ENCODE data around the gene GPI. TPM values are rescaled to one million over a fixed set of nuclear protein-coding genes. Genes with fewer than 3 reads are reported as not detected.

GPI gene
- polyA plus RNA-seq, 1 of the 3 experiments (the other 2 are of a cell fraction) = 144 TPM

DNA sequence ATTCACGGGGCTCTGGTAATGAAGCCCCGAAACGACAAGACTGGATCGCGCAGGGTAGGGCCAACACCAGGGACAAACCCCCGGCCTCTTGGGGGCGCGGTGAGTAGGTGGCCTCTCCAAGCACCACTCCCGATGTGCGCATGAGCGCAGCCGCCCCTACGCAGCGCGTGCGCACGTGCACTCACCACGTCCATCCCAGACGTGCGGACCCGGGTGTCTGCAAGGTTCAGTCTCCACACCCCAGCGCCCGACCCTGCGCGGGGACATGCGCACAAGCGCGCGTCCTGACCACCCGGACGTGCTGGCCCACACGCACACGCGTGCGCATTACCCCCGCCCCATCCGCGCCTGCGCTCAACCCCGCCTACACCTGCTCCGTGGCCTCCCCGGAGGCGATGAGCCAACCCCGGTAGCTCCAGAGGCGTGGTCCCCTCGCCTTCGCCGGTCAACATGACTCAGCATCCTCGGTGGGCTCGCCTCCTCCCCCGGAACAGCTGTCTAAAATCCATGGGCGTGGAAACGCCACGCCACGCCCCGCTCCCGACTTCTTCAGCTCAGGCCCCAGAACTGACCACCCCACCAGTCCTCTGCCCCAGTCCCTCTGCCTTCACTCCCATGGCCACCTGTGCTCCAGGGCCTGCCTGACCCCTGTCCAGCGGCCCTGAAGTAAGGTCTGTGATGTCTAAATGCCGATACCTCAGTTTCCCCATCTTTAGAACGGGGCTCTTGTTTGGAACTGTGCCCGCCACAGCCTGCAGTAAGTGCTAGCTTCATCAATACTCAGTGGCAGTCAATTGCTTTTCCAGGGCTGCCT lies 5.6 kb upstream of the GPI start (continued):
- TF ChIP-seq, protein P1, sequence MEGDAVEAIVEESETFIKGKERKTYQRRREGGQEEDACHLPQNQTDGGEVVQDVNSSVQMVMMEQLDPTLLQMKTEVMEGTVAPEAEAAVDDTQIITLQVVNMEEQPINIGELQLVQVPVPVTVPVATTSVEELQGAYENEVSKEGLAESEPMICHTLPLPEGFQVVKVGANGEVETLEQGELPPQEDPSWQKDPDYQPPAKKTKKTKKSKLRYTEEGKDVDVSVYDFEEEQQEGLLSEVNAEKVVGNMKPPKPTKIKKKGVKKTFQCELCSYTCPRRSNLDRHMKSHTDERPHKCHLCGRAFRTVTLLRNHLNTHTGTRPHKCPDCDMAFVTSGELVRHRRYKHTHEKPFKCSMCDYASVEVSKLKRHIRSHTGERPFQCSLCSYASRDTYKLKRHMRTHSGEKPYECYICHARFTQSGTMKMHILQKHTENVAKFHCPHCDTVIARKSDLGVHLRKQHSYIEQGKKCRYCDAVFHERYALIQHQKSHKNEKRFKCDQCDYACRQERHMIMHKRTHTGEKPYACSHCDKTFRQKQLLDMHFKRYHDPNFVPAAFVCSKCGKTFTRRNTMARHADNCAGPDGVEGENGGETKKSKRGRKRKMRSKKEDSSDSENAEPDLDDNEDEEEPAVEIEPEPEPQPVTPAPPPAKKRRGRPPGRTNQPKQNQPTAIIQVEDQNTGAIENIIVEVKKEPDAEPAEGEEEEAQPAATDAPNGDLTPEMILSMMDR (IDR thresholded peaks at IDR 0.05) = peak; percentile 67
- no peak for TF ChIP-seq RXRA (IDR thresholded peaks at IDR 0.05; ENCODE audit: borderline replicate concordance, low read depth)

DNA sequence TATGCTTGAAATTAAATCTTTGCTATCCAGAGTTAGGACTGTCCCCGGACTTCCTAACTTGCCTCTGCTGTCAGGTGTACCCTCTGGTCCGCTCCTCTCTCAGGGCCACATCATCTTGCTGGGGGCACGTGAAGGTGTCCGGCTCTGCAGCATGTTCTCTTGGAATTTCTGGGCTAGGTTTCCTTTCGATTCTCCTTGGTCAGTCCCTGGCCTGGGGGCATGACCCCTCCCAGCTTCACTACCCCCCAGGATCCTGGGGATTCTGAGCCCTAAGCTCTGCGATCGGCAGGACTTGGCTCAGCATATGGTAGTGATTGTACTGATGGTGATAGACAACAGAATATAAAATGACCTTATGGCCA lies 5.1 kb upstream of the GPI start:
- H3K79me2 ChIP-seq (ENCODE audit: insufficient read depth) = no peaks in the 10 kb centered on the region
- H3K36me3 ChIP-seq (replicated peaks in 1 of 2; ENCODE audit: control insufficient read depth in 1 of 2, insufficient read depth in 2 of 2, low read length in 1 of 2) = no peaks in the 10 kb centered on the region
- DNase-seq = no peak
- peaks cover 18% of the 10 kb centered on the region for H3F3A ChIP-seq (replicated peaks; ENCODE audit: insufficient read depth)
- H3K9me2 ChIP-seq = no peaks in the 10 kb centered on the region
- H3K9me3 ChIP-seq = no peaks in the 10 kb centered on the region
- no peak for TF ChIP-seq TAF1 (IDR thresholded peaks at IDR 0.05; ENCODE audit: borderline replicate concordance, low read depth, low read length)
- TF ChIP-seq TEAD4 (IDR thresholded peaks at IDR 0.05; ENCODE audit: borderline replicate concordance, insufficient read depth) = no peak
- TF ChIP-seq SIN3A (IDR thresholded peaks at IDR 0.05; ENCODE audit: borderline replicate concordance, low read depth, low read length) = no peak
- no peak for TF ChIP-seq POLR2AphosphoS5 (IDR thresholded peaks at IDR 0.05; ENCODE audit: low read depth, low read length)
- TF ChIP-seq SMC3 (IDR thresholded peaks at IDR 0.05; ENCODE audit: low read depth, low read length) = no peak
- no peak for TF ChIP-seq RFX5 (IDR thresholded peaks at IDR 0.05; ENCODE audit: low read length)
- no peak for TF ChIP-seq MAX (IDR thresholded peaks at IDR 0.05; ENCODE audit: low read depth)
- TF ChIP-seq RCOR1 (IDR thresholded peaks at IDR 0.05; ENCODE audit: low read length) = no peak
- no peak for TF ChIP-seq MXI1 (IDR thresholded peaks at IDR 0.05; ENCODE audit: low read depth, low read length)
- no peak for TF ChIP-seq CHD2 (IDR thresholded peaks at IDR 0.05; ENCODE audit: low read length, partially characterized antibody)
- no peak for TF ChIP-seq FOXJ3 (CRISPR knock-in tag; IDR thresholded peaks at IDR 0.05)
- TF ChIP-seq YY1 (IDR thresholded peaks at IDR 0.05; ENCODE audit: low read depth) = no peak
- TF ChIP-seq USF2 (IDR thresholded peaks at IDR 0.05; ENCODE audit: borderline replicate concordance, low read depth, low read length) = no peak
- WGBS (ENCODE audit: low lambda C conversion rate) = 76% methylated on average over 7 of the region's 7 CpGs
- no peaks in the 10 kb centered on the region for H3K27me3 ChIP-seq (ENCODE audit: insufficient read depth)
- H3K27ac ChIP-seq (ENCODE audit: low read depth in 2 of 2, low read length in 1 of 2) = peak overlapping the region; percentile 36 to 86
- H3K4me1 ChIP-seq (ENCODE audit: control insufficient read depth in 1 of 2, insufficient read depth in 2 of 2, low read depth in 1 of 2, low read length in 1 of 2) = peaks cover 11 to 17% of the 10 kb centered on the region in 2 experiments; a peak in 2 of 4 replicates
- peak overlapping the region; percentile 24; the same call in 1 of the 2 replicates for H3K9ac ChIP-seq
- H3K4me2 ChIP-seq = peak overlapping the region; percentile 57
- no peaks in the 10 kb centered on the region for H4K20me1 ChIP-seq (ENCODE audit: insufficient read depth)
- H2AFZ ChIP-seq (ENCODE audit: low read depth) = peak overlapping the region; percentile 52; the same call in 1 of the 2 replicates
- CTCF ChIA-PET = interaction anchor here (1.5 to 2.1 kb wide), 3 partner anchors 11 to 22 kb away, joined by 7 to 11 read pairs (median 10); no protein-coding TSS in a partner anchor
- POLR2A ChIA-PET = interaction anchor here (1.0 to 1.5 kb wide), 2 partner anchors 8 to 10 kb away, joined by 4 to 5 read pairs; no protein-coding TSS in a partner anchor
- H3K4me3 ChIP-seq (ENCODE audit: low read depth in 2 of 2, low read length in 1 of 2) = peak overlapping the region; percentile 46 to 51
